Fibroblast of skin of scalp (primary cell): Measurements from ENCODE around the gene NCOA5.

ENCODE experiments used
- DNase-seq: peaks from one replicate; pipeline ENCODE4 v3.0.0-alpha.2; 2013

NCOA5 gene

GRCh38 chr20:46013322-46013828 is 76.4 kb downstream of the NCOA5 start:
- no peak for DNase-seq

GRCh38 chr20:46012921-46013320 is 76.8 kb downstream of the NCOA5 start:
- no peak for DNase-seq

GRCh38 chr20:46011631-46012482 is 77.9 kb downstream of the NCOA5 start:
- DNase-seq: peak; percentile 27
